Keratinocyte (primary cell): Measurements from ENCODE around the gene MYH13.

Experiments
- EZH2 ChIP-seq: IDR thresholded peaks from one replicate; pipeline ENCODE4 v1.6.1; 2012; ENCODE audit warnings: inconsistent platforms, mild to moderate bottlenecking, low read length, moderate library complexity
- TF ChIP-seq, protein P1 (sequence below), 3 experiments: IDR thresholded peaks in 1 of 3; conservative IDR thresholded peaks in 1 of 3; optimal IDR thresholded peaks in 1 of 3; 2 replicates in 2 of 3; 3 replicates in 1 of 3; pipeline versions ENCODE3 to v1.5.1; 2011; ENCODE audit warnings: low read length in 3 of 3, mild to moderate bottlenecking in 3 of 3, moderate library complexity in 2 of 3, control low read depth in 1 of 3, inconsistent platforms in 1 of 3; ENCODE audit not compliant: insufficient read depth in 2 of 3; ENCODE audit errors: extremely low read depth in 1 of 3

DNA sequence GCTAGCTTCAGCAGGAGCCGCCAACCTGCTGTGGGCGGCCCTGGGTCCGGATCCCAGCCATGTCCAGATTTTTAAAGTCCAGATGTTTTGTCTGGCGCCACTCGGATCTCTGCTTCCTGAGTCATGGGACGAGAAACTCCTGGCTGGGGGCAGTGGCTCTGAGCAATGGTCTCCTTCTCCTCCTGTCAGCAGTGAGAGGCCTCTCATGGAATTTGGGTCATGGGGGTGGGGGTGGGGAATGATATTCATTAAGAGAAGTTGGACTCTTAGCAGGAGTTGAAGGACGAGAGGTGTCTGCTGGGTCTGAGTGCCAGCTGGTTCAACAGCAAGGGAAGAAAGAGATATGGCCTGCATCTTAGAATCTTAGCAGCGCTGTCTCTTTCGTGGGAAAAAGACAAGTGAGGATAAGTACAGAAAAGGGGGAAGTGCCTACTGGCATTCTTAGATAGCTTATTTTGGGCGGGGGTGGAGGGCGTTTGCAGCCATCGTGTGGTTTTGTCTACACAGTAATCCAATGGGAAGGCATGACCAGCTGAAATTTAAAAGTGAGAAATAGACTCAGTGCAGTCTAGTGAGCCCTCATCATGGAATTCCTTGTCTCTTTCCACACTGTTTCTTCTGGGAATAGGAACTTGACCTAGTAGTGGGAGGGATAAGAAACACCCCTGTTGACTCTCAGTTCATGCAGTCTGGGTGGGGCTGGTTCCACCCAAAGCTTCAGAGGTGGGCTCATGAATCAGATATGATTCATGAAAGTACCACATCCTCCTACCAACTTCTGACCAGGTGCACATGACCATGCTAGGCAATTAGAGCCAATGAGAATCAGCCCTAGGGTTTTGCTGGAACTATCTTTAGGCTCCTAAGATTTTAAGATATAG, 80.5 kb downstream of the MYH13 start:
- TF ChIP-seq, protein P1, sequence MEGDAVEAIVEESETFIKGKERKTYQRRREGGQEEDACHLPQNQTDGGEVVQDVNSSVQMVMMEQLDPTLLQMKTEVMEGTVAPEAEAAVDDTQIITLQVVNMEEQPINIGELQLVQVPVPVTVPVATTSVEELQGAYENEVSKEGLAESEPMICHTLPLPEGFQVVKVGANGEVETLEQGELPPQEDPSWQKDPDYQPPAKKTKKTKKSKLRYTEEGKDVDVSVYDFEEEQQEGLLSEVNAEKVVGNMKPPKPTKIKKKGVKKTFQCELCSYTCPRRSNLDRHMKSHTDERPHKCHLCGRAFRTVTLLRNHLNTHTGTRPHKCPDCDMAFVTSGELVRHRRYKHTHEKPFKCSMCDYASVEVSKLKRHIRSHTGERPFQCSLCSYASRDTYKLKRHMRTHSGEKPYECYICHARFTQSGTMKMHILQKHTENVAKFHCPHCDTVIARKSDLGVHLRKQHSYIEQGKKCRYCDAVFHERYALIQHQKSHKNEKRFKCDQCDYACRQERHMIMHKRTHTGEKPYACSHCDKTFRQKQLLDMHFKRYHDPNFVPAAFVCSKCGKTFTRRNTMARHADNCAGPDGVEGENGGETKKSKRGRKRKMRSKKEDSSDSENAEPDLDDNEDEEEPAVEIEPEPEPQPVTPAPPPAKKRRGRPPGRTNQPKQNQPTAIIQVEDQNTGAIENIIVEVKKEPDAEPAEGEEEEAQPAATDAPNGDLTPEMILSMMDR (optimal IDR thresholded peaks at IDR 0.05 in 1 of 3, IDR thresholded peaks at IDR 0.05 in 1 of 3, conservative IDR thresholded peaks at IDR 0.05 in 1 of 3; ENCODE audit: extremely low read depth in 1 of 3, insufficient read depth in 2 of 3, low read length in 3 of 3), result no peak
- no peak for TF ChIP-seq EZH2
